Measurements from ENCODE around the gene RNU6-7. TPM values are rescaled to one million over a fixed set of nuclear protein-coding genes. Genes with fewer than 3 reads are reported as not detected.

Gene RNU6-7
- total RNA-seq (2022; extraction: Qiagen RNA extraction; ENCODE audit: low read depth) = not detected in 5 replicates

DNA sequence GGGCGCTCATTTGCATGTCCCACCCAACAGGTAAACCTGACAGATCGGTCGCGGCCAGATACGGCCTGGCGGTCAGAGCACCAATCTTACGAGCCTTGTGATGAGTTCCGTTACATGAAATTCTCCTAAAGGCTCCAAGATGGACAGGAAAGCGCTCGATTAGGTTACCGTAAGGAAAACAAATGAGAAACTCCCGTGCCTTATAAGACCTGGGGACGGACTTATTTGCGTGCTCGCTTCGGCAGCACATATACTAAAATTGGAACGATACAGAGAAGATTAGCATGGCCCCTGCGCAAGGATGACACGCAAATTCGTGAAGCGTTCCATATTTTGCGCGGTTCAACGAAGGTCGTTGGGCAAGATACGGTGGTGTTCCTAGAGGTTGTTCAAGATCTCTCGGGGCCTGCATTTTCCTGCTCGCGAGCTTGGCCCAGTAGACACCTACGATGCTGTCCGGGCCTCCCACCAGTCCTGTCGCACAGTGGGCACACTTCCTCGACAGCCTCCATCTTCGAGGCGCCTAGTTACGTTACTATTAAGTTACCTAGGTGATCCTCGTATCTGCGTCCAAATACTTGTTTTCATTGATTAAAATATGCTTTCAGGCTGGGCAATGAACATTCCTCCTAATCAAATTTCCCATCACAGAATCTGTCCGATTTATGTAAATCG is at the start of gene RNU6-7:
Gene RNU6-7, plus strand, starts transcription at position 230 of the 675 bp plus-strand sequence.

DNA sequence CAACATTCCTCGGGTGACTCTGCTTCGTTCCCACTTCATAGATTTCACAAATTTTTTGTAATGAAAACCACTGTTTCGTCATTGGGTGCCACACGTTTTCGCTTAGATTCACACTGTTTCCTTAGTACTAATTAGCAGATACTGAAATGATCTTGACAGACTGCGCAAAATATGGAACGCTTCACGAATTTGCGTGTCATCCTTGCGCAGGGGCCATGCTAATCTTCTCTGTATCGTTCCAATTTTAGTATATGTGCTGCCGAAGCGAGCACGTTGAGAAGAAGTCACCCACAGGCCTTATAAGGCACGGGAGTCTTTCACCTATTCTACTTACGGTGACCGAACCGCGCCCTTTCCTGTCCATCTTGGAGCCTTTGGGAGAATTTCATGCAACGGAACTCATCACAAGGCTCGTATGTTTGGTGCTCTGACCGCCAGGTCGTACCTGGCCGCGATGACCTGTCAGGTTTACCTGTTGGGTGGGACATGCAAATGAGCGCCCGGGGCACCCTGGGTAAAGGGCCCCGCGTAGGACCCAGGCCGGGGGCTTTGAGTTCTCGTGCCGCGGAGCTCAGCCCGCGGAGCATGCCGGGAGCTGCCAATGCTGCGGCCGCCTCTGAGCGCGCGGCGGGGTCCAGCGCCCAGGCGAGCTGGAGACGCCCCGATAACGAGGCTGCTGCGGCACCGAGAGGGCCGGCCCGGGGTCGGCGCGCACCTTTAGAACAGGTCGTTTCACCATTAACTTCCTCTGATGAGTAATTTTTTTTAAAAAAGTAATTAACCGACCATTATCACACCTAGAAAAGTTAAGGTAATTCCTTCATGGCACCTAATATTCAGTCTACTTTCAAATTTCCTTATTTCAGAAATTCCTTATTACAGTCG is 1.4 kb downstream of the RNU6-7 start, which contains the start of gene RNU6-8:
Gene RNU6-8, minus strand, starts transcription at position 272 of the 885 bp plus-strand sequence.

Other genes starting within 250 kb of the RNU6-7 start
- 30.4 to 69.7 TPM (median 60.6 TPM) in 5 replicates for gene ARHGAP5, start 124.7 kb upstream of the RNU6-7 start, total RNA-seq (2022; extraction: Qiagen RNA extraction; ENCODE audit: low read depth)
- not detected in 5 replicates for gene RNU6-8, start 1.2 kb downstream of the RNU6-7 start, total RNA-seq (2022; extraction: Qiagen RNA extraction; ENCODE audit: low read depth)
- 0.15 to 0.96 TPM (median 0.70 TPM) in 5 replicates for gene AKAP6, start 127.3 kb downstream of the RNU6-7 start, total RNA-seq (2022; extraction: Qiagen RNA extraction; ENCODE audit: low read depth)